Measurements from ENCODE around the gene ZRANB1.

ZRANB1 gene

GRCh38 chr10:124939290-124939689, 2.6 kb upstream of the ZRANB1 start:
- no peak for DNase-seq (ENCODE audit: low read depth)
- no peak overlapping the region for H3K4me3 ChIP-seq (ENCODE audit: low read length)
- TF ChIP-seq CTCF (IDR thresholded peaks at IDR 0.05; ENCODE audit: insufficient read depth, low read depth, low read length, missing control alignments) = no peak

- no peak for TF ChIP-seq CTCF (IDR thresholded peaks at IDR 0.05; ENCODE audit: insufficient read depth, low read depth, low read length, missing control alignments)
- no peak for DNase-seq (ENCODE audit: low read depth)
- H3K4me3 ChIP-seq (ENCODE audit: low read length) = no peak overlapping the region
Observed at GRCh38 chr10:124942317-124943169, 620 bp downstream of the ZRANB1 start.

GRCh38 chr10:124943301-124944092, 1.6 kb downstream of the ZRANB1 start:
- H3K4me3 ChIP-seq (ENCODE audit: low read length) = no peak overlapping the region
- peak; percentile 64 for DNase-seq (ENCODE audit: low read depth)
- TF ChIP-seq CTCF (IDR thresholded peaks at IDR 0.05; ENCODE audit: insufficient read depth, low read depth, low read length, missing control alignments) = no peak

- no peak overlapping the region for H3K4me3 ChIP-seq (ENCODE audit: low read length)
- no peak for TF ChIP-seq CTCF (IDR thresholded peaks at IDR 0.05; ENCODE audit: insufficient read depth, low read depth, low read length, missing control alignments)
- no peak for DNase-seq (ENCODE audit: low read depth)
Observed at GRCh38 chr10:124944982-124945381, 3.1 kb downstream of the ZRANB1 start.

GRCh38 chr10:124946945-124947344, 5.0 kb downstream of the ZRANB1 start:
- H3K4me3 ChIP-seq (ENCODE audit: low read length) = no peak overlapping the region
- no peak for DNase-seq (ENCODE audit: low read depth)
- no peak for TF ChIP-seq CTCF (IDR thresholded peaks at IDR 0.05; ENCODE audit: insufficient read depth, low read depth, low read length, missing control alignments)

- H3K4me3 ChIP-seq (ENCODE audit: low read length) = no peak overlapping the region
- peak; percentile 22 for DNase-seq (ENCODE audit: low read depth)
- TF ChIP-seq CTCF (IDR thresholded peaks at IDR 0.05; ENCODE audit: insufficient read depth, low read depth, low read length, missing control alignments) = no peak
Observed at GRCh38 chr10:124949543-124949942, 7.6 kb downstream of the ZRANB1 start.
